ENCODE data around the gene FAM13A. TPM values are rescaled to one million over a fixed set of nuclear protein-coding genes. Genes with fewer than 3 reads are reported as not detected.

Gene FAM13A
- total and polyA plus RNA-seq, 2 of the 8 experiments (the other 6 are each of a cell fraction or from before 2014, with no cell fraction given), result 7.1 to 16.5 TPM

DNA sequence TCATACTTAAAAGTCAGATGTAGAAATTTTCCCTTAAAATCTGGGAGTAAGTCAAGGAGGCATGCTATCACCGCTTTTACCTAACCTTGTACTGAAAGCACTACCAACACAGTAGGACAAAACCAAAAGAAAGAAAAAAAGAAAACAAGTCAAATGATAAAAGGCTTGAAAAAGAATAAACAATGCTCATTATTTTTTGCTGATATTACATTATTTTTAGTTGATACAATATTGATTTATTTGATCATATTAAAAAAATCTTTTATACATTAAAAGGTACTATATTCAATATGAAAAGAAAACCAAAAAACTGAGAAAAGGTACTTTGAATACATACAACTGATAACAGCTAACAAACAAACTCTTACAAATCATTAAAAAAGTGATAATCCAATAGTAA is 164.3 kb downstream of the FAM13A start (continued):
- TF ChIP-seq KDM5A (IDR thresholded peaks at IDR 0.05; ENCODE audit: low read length) (no peak), SP2 (IDR thresholded peaks at IDR 0.05; ENCODE audit: low read length) (no peak), CTBP2 (IDR thresholded peaks at IDR 0.05; ENCODE audit: borderline replicate concordance, insufficient read depth, insufficient read length, low read length) (no peak), MAFK (IDR thresholded peaks at IDR 0.05; ENCODE audit: low read depth, low read length) (no peak; the same call in 1 of the 2 replicates), KDM1A (IDR thresholded peaks at IDR 0.05; ENCODE audit: borderline replicate concordance, low read length) (no peak), RNF2 (IDR thresholded peaks at IDR 0.05; ENCODE audit: borderline replicate concordance, low read depth, low read length, missing control alignments, poor library complexity, severe bottlenecking) (no peak)

Measured in H1 (cell line).